GM13976 (cell line): ENCODE results near the gene TUBGCP3.

ENCODE experiments used
- DNase-seq: peaks from one replicate; pipeline ENCODE4 v3.0.0; 2012; ENCODE audit warnings: low spot score
- CTCF ChIP-seq: IDR thresholded peaks from 2 replicates; pipeline ENCODE4 v1.5.1; 2012; ENCODE audit warnings: borderline replicate concordance, mild to moderate bottlenecking; ENCODE audit not compliant: insufficient read depth; ENCODE audit errors: extremely low read depth, missing control alignments, control extremely low read depth
- in situ Hi-C: fragments of 300-500 bp; cut with MboI; formaldehyde crosslinking; loops from one replicate; pipeline ENCODE4 v1.12.0; 2022; ENCODE audit warnings: low sequenced_read_pairs, mixed read lengths, inconsistent platforms; ENCODE audit not compliant: unreplicated experiment

TUBGCP3 gene

GRCh38 chr13:112475889-112476288 is 112.1 kb downstream of the TUBGCP3 start:
- DNase-seq, result no peak
- no peak for TF ChIP-seq CTCF
- in situ Hi-C loops, result no loop called here

- TF ChIP-seq CTCF, result no peak
- in situ Hi-C loops, result no loop called here
- DNase-seq, result no peak
These were observed 113.1 kb downstream of the TUBGCP3 start for GRCh38 chr13:112474869-112475268.

GRCh38 chr13:112473818-112474217 is 114.1 kb downstream of the TUBGCP3 start:
- DNase-seq, result no peak
- no peak for TF ChIP-seq CTCF
- in situ Hi-C loops, result no loop called here

GRCh38 chr13:112469071-112469745 is 118.7 kb downstream of the TUBGCP3 start:
- no peak for TF ChIP-seq CTCF

GRCh38 chr13:112468069-112468468 is 119.9 kb downstream of the TUBGCP3 start:
- TF ChIP-seq CTCF, result no peak
- in situ Hi-C loops, result no loop called here

More at GRCh38 chr13:112469071-112469745, 118.7 kb downstream of the TUBGCP3 start:
- in situ Hi-C loops, result no loop called here
- DNase-seq, result no peak

GRCh38 chr13:112467236-112467635 is 120.7 kb downstream of the TUBGCP3 start:
- no peak for DNase-seq
- in situ Hi-C loops, result no loop called here
- no peak for TF ChIP-seq CTCF

More at GRCh38 chr13:112468069-112468468, 119.9 kb downstream of the TUBGCP3 start:
- DNase-seq, result no peak
